Measurements from ENCODE around the gene KRT17. TPM values are rescaled to one million over a fixed set of nuclear protein-coding genes. Genes with fewer than 3 reads are reported as not detected.
"Not testable (repeated sequence)": the region's sequence is repeated elsewhere in the genome, so short reads cannot be mapped to it uniquely, and the experiment has no call there.

Gene KRT17
- total RNA-seq, 1 donor from 2014 or later: not detected

DNA sequence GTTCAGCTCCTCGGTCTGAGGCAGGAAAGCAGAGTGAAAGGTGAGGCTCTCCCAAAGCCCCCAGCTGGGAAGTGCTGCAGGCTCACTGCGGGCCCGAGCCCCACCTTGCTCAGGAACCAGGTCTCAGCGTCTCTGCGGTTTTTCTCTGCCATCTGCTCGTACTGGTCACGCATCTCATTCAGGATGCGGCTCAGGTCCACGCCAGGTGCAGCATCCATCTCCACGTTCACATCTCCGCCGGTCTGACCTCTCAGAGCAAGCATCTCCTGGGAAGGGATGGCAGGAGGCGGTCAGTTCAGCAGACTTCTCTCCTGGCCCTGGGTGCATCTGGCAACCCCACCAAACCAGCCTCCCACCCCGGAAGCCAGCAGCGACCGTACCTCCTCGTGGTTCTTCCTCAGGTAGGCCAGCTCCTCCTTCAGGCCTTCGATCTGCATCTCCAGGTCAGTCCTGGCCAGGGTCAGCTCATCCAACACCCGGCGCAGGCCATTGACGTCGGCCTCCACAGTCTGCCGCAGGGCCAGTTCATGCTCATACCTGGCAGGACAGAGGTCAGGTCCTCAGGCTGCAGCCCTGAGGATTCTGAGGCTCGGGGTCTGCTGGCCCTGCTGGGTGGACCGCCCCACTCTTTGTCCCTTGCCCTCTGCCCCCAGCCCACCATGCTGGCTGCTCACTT lies 13.3 kb downstream of the KRT17 start:
- no peak for DNase-seq
- TF ChIP-seq, protein P1, sequence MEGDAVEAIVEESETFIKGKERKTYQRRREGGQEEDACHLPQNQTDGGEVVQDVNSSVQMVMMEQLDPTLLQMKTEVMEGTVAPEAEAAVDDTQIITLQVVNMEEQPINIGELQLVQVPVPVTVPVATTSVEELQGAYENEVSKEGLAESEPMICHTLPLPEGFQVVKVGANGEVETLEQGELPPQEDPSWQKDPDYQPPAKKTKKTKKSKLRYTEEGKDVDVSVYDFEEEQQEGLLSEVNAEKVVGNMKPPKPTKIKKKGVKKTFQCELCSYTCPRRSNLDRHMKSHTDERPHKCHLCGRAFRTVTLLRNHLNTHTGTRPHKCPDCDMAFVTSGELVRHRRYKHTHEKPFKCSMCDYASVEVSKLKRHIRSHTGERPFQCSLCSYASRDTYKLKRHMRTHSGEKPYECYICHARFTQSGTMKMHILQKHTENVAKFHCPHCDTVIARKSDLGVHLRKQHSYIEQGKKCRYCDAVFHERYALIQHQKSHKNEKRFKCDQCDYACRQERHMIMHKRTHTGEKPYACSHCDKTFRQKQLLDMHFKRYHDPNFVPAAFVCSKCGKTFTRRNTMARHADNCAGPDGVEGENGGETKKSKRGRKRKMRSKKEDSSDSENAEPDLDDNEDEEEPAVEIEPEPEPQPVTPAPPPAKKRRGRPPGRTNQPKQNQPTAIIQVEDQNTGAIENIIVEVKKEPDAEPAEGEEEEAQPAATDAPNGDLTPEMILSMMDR (IDR thresholded peaks at IDR 0.05; ENCODE audit: partially characterized antibody, unreplicated experiment): no peak
- Mint-ChIP-seq H3K4me3 (ENCODE audit: unreplicated experiment) (no peak overlapping the region), H3K4me1 (ENCODE audit: low read depth, unreplicated experiment) (no peaks in the 10 kb centered on the region), H3K27ac (ENCODE audit: unreplicated experiment) (no peak overlapping the region), H3K36me3 (ENCODE audit: unreplicated experiment) (peaks cover 10% of the 10 kb centered on the region), H3K27me3 (ENCODE audit: unreplicated experiment) (peaks cover 5% of the 10 kb centered on the region), H3K9me3 (ENCODE audit: unreplicated experiment) (peaks cover 3% of the 10 kb centered on the region)

DNA sequence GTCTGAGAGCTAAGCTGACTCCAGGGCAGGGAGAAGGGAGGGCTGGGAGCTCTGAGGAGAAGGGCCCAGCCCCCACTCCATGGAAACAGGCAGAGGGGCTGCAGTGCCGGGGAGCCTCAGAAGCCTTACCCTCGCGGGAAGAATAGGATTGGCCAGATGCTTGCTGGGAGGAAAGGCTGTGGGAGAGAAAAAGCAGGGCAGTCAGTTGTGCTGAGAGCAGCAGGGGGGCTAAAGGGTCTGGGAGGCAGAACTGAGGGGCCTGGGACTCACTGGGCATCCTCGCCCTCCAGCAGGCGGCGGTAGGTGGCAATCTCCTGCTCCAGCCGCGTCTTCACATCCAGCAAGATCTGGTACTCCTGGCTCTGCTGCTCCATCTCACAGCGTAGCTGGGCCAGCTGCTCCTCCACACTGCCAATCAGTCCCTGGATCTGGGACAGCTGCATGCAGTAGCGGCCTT lies 14.3 kb downstream of the KRT17 start:
- peak; percentile 46 for DNase-seq

DNA sequence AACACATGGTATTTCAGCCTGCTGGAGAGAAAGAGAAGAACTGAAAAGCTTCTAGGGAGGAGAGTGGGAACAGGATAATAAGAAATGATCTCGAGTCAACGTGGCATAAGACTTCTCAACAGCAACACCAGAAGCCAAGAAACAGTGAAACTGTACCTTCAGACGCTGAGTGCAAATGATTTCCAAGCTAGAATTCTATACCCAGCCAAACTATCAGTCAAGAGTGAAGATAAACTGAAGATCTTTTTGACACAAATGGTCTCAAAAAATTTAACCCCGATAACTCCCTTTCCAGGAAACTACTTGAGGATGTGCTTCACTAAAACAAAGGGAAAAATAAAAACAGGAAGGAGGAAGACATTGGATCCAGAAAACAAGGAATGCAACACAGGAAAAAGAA lies 17.4 kb downstream of the KRT17 start:
- H3K9me3 Mint-ChIP-seq (ENCODE audit: unreplicated experiment); H3K27me3 Mint-ChIP-seq (ENCODE audit: unreplicated experiment); H3K4me3 Mint-ChIP-seq (ENCODE audit: unreplicated experiment); DNase-seq; H3K27ac Mint-ChIP-seq (ENCODE audit: unreplicated experiment); H3K4me1 Mint-ChIP-seq (ENCODE audit: low read depth, unreplicated experiment): not testable (repeated sequence)
- peaks cover 10% of the 10 kb centered on the region for H3K36me3 Mint-ChIP-seq (ENCODE audit: unreplicated experiment)

More for the DNA sequence above, 14.3 kb downstream of the KRT17 start:
- not testable (repeated sequence) for H3K9me3 Mint-ChIP-seq (ENCODE audit: unreplicated experiment); H3K4me3 Mint-ChIP-seq (ENCODE audit: unreplicated experiment); H3K4me1 Mint-ChIP-seq (ENCODE audit: low read depth, unreplicated experiment); H3K27ac Mint-ChIP-seq (ENCODE audit: unreplicated experiment); H3K27me3 Mint-ChIP-seq (ENCODE audit: unreplicated experiment)
- peaks cover 10% of the 10 kb centered on the region for H3K36me3 Mint-ChIP-seq (ENCODE audit: unreplicated experiment)

DNA sequence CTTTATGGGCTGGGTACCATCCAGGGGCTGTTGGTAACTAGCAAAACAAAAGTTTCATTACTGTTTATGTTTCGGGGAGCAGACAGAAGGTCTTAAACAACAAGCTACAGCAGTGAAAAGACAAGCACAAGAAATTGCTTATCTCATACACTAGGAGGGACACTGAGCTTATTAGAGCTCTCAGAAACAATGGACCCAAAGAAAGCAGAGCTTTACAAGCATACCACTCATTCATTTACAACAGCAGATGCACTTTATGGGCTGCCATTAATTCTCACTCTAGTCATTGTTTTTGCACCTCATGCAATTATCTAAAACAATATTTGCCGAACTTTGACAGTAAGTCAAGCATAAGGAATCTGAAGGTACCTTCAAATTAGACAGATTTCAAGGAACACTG lies 21.9 kb downstream of the KRT17 start:
- H3K27ac Mint-ChIP-seq (ENCODE audit: unreplicated experiment): no peak overlapping the region
- no peak overlapping the region for H3K4me3 Mint-ChIP-seq (ENCODE audit: unreplicated experiment)
- DNase-seq: no peak
- H3K36me3 Mint-ChIP-seq (ENCODE audit: unreplicated experiment): peaks cover 10% of the 10 kb centered on the region
- H3K27me3 Mint-ChIP-seq (ENCODE audit: unreplicated experiment): no peaks in the 10 kb centered on the region
- no peaks in the 10 kb centered on the region for H3K9me3 Mint-ChIP-seq (ENCODE audit: unreplicated experiment)
- TF ChIP-seq, protein P1 (IDR thresholded peaks at IDR 0.05; ENCODE audit: partially characterized antibody, unreplicated experiment): no peak
- peaks cover 5% of the 10 kb centered on the region for H3K4me1 Mint-ChIP-seq (ENCODE audit: low read depth, unreplicated experiment)

DNA sequence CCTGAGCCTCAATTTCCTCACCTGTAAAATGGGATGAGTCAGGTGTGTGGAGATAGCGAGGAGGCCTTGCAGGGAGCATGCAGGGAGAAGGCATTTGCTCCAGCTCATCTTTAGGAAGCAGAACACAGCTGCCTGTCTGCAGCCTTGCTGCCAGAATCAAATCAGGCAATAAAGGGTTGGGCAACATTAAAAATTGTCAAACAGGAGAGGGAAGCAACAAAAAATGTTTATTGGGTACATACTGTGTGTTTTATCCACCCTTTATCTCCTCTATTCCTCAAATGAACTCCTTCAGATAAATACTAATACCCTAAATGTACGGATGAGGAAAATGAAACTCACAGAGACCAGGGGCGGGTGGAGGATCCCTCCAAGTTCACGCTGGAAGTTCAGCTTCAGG lies 24.1 kb downstream of the KRT17 start:
- H3K9me3 Mint-ChIP-seq (ENCODE audit: unreplicated experiment): peaks cover 3% of the 10 kb centered on the region
- H3K4me3 Mint-ChIP-seq (ENCODE audit: unreplicated experiment): no peak overlapping the region
- H3K27ac Mint-ChIP-seq (ENCODE audit: unreplicated experiment): no peak overlapping the region
- peaks cover 4% of the 10 kb centered on the region for H3K27me3 Mint-ChIP-seq (ENCODE audit: unreplicated experiment)
- H3K36me3 Mint-ChIP-seq (ENCODE audit: unreplicated experiment): no peaks in the 10 kb centered on the region
- DNase-seq: no peak
- peaks cover 7% of the 10 kb centered on the region for H3K4me1 Mint-ChIP-seq (ENCODE audit: low read depth, unreplicated experiment)
- TF ChIP-seq, protein P1 (IDR thresholded peaks at IDR 0.05; ENCODE audit: partially characterized antibody, unreplicated experiment): no peak

DNA sequence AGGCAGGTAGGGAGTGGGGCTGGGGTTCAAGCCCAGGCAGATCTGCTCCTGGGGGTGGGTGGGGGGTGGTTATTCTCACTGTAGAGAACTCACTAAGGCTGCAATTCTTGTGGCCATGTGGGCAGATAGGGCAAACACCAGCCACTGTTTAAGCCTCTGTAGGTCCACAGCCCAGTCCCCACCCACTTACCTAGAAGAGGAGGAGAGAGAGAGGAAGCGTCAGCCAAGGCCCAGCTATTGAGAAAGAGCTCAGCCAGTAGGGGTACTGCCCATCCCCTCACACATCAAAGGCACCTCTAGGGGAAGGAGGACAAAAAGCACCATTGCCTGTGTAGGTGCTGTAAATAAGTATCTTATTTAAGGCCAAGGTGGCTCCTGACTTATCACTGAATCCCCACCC lies 24.7 kb downstream of the KRT17 start:
- Mint-ChIP-seq H3K27me3 (ENCODE audit: unreplicated experiment) (peaks cover 4% of the 10 kb centered on the region), H3K4me1 (ENCODE audit: low read depth, unreplicated experiment) (peaks cover 7% of the 10 kb centered on the region), H3K27ac (ENCODE audit: unreplicated experiment) (no peak overlapping the region), H3K4me3 (ENCODE audit: unreplicated experiment) (no peak overlapping the region), H3K9me3 (ENCODE audit: unreplicated experiment) (peaks cover 3% of the 10 kb centered on the region), H3K36me3 (ENCODE audit: unreplicated experiment) (no peaks in the 10 kb centered on the region)
- TF ChIP-seq, protein P1 (IDR thresholded peaks at IDR 0.05; ENCODE audit: partially characterized antibody, unreplicated experiment): no peak
- no peak for DNase-seq

Data from glutamatergic neuron (in vitro differentiated cells).